Measurements from ENCODE around the gene PRKAR2B.

GRCh38 chr7:107065929-107066247, 21.4 kb downstream of the PRKAR2B start:
- TF ChIP-seq TAF1 (IDR thresholded peaks at IDR 0.05; ENCODE audit: low read depth, low read length) (no peak), POLR2AphosphoS5 (IDR thresholded peaks at IDR 0.05; ENCODE audit: low read depth, low read length) (no peak)

All from GM12891 (cell line).